ENCODE measurements around the gene GEN1. TPM values are rescaled to one million over a fixed set of nuclear protein-coding genes. Genes with fewer than 3 reads are reported as not detected.

GEN1 gene
- total and polyA plus RNA-seq, 2 of the 13 experiments (the other 11 are each of a cell fraction or from before 2014, with no cell fraction given): 9.9 to 27.1 TPM

- H3K36me3 ChIP-seq (replicated peaks in 1 of 2; ENCODE audit: control insufficient read depth in 1 of 2, insufficient read depth in 2 of 2, low read length in 2 of 2): peaks cover 8 to 47% of the 10 kb centered on the region in 2 experiments
- H3K9me3 ChIP-seq (ENCODE audit: low read length): no peaks in the 10 kb centered on the region
- 97% methylated on average over 6 of the region's 6 CpGs for WGBS (ENCODE audit: low lambda C conversion rate)
- no peak overlapping the region for H3K27ac ChIP-seq (ENCODE audit: extremely low read length, insufficient read depth, low read length)
- POLR2A ChIA-PET: no interaction called here
- H2AFZ ChIP-seq (ENCODE audit: low read length): no peak overlapping the region
- H3K4me2 ChIP-seq (ENCODE audit: low read depth, low read length): no peak overlapping the region
- no TSS peak for BruUV-seq (replicated peaks)
- H3K9ac ChIP-seq (ENCODE audit: insufficient read depth, low read depth, low read length): no peak overlapping the region
- DNase-seq (ENCODE audit: low spot score) (no peak), FAIRE-seq (no peak), ATAC-seq (no peak)
- CTCF ChIA-PET (ENCODE audit: low intra/inter-chr PET ratio, low total read pairs): no interaction called here
- in situ Hi-C loops (cut with HindIII; ENCODE audit: extremely low pct_ligation_motif_present, low pct_unique_long_range_greater_than_20kb) (no loop called here), intact Hi-C loops (cut with micrococcal nuclease; ENCODE audit: unreplicated experiment) (no loop called here)
- no peaks in the 10 kb centered on the region for H3K79me2 ChIP-seq (ENCODE audit: insufficient read depth, low read length)
- no peaks in the 10 kb centered on the region for H3K27me3 ChIP-seq (ENCODE audit: control insufficient read depth in 1 of 2, insufficient read depth in 2 of 2, low read length in 2 of 2)
- no peaks in the 10 kb centered on the region for H3K4me1 ChIP-seq (ENCODE audit: insufficient read depth, low read length)
- H4K20me1 ChIP-seq (ENCODE audit: insufficient read depth, low read length): no peaks in the 10 kb centered on the region
- no peak overlapping the region for H3K4me3 ChIP-seq (replicated peaks in 1 of 3; ENCODE audit: insufficient read depth in 1 of 3, low read depth in 2 of 3, low read length in 3 of 3)
- TF ChIP-seq RFX1 (IDR thresholded peaks at IDR 0.05) (no peak), NFAT5 (CRISPR knock-in tag; IDR thresholded peaks at IDR 0.05) (no peak), NFATC3 (CRISPR knock-in tag; IDR thresholded peaks at IDR 0.05) (no peak), HDAC1 (CRISPR knock-in tag; IDR thresholded peaks at IDR 0.05) (no peak), SYNCRIP (IDR thresholded peaks at IDR 0.05; ENCODE audit: insufficient read depth, low read depth, low read length) (no peak), JDP2 (CRISPR knock-in tag; IDR thresholded peaks at IDR 0.05; ENCODE audit: borderline replicate concordance) (no peak), SATB2 (CRISPR knock-in tag; IDR thresholded peaks at IDR 0.05) (no peak)
- TF ChIP-seq, protein P1, sequence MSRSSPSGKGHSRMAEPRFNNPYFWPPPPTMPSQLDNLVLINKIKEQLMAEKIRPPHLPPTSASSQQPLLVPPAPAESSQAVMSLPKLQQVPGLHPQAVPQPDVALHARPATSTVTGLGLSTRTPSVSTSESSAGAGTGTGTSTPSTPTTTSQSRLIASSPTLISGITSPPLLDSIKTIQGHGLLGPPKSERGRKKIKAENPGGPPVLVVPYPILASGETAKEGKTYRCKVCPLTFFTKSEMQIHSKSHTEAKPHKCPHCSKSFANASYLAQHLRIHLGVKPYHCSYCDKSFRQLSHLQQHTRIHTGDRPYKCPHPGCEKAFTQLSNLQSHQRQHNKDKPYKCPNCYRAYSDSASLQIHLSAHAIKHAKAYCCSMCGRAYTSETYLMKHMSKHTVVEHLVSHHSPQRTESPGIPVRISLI (CRISPR knock-in tag; IDR thresholded peaks at IDR 0.05; ENCODE audit: borderline replicate concordance): no peak
- TF ChIP-seq, protein P2, sequence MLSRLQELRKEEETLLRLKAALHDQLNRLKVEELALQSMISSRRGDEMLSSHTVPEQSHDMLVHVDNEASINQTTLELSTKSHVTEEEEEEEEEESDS (CRISPR knock-in tag; IDR thresholded peaks at IDR 0.05; ENCODE audit: borderline replicate concordance): no peak
- TF ChIP-seq, protein P3, sequence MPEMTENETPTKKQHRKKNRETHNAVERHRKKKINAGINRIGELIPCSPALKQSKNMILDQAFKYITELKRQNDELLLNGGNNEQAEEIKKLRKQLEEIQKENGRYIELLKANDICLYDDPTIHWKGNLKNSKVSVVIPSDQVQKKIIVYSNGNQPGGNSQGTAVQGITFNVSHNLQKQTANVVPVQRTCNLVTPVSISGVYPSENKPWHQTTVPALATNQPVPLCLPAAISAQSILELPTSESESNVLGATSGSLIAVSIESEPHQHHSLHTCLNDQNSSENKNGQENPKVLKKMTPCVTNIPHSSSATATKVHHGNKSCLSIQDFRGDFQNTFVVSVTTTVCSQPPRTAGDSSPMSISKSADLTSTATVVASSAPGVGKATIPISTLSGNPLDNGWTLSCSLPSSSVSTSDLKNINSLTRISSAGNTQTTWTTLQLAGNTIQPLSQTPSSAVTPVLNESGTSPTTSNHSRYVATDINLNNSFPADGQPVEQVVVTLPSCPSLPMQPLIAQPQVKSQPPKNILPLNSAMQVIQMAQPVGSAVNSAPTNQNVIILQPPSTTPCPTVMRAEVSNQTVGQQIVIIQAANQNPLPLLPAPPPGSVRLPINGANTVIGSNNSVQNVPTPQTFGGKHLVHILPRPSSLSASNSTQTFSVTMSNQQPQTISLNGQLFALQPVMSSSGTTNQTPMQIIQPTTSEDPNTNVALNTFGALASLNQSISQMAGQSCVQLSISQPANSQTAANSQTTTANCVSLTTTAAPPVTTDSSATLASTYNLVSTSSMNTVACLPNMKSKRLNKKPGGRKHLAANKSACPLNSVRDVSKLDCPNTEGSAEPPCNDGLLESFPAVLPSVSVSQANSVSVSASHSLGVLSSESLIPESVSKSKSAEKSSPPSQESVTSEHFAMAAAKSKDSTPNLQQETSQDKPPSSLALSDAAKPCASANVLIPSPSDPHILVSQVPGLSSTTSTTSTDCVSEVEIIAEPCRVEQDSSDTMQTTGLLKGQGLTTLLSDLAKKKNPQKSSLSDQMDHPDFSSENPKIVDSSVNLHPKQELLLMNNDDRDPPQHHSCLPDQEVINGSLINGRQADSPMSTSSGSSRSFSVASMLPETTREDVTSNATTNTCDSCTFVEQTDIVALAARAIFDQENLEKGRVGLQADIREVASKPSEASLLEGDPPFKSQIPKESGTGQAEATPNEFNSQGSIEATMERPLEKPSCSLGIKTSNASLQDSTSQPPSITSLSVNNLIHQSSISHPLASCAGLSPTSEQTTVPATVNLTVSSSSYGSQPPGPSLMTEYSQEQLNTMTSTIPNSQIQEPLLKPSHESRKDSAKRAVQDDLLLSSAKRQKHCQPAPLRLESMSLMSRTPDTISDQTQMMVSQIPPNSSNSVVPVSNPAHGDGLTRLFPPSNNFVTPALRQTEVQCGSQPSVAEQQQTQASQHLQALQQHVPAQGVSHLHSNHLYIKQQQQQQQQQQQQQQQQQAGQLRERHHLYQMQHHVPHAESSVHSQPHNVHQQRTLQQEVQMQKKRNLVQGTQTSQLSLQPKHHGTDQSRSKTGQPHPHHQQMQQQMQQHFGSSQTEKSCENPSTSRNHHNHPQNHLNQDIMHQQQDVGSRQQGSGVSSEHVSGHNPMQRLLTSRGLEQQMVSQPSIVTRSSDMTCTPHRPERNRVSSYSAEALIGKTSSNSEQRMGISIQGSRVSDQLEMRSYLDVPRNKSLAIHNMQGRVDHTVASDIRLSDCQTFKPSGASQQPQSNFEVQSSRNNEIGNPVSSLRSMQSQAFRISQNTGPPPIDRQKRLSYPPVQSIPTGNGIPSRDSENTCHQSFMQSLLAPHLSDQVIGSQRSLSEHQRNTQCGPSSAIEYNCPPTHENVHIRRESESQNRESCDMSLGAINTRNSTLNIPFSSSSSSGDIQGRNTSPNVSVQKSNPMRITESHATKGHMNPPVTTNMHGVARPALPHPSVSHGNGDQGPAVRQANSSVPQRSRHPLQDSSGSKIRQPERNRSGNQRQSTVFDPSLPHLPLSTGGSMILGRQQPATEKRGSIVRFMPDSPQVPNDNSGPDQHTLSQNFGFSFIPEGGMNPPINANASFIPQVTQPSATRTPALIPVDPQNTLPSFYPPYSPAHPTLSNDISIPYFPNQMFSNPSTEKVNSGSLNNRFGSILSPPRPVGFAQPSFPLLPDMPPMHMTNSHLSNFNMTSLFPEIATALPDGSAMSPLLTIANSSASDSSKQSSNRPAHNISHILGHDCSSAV (CRISPR knock-in tag; IDR thresholded peaks at IDR 0.05; ENCODE audit: borderline replicate concordance): no peak
Measured at GRCh38 chr2:17728210-17728609, 25.7 kb upstream of the GEN1 start.

Measured in HepG2 (cell line).